Central memory CD8-positive, alpha-beta T cell (primary cell): Measurements from ENCODE around the gene HSP90AA1.

Source experiments
- ATAC-seq: fragments of 150-1000 bp; cut with Tn5 transposase; replicated peaks from 2 replicates; pipeline ENCODE4 v1.10.0; 2022; ENCODE audit warnings: mild to moderate bottlenecking, moderate FRiP score, moderate number of reproducible peaks; ENCODE audit not compliant: poor library complexity, severe bottlenecking; ENCODE audit errors: extremely low read depth
- DNase-seq, 2 donors: peaks; one replicate each; pipeline ENCODE4 v3.0.0; 2021; ENCODE audit warnings: low spot score in 2 of 2
- H3K27ac Mint-ChIP-seq: one replicate; pipeline ENCODE4 v1.8.0; 2022; ENCODE audit warnings: low read depth, mild to moderate bottlenecking, moderate library complexity, mixed read lengths
- H3K27me3 Mint-ChIP-seq: one replicate; pipeline ENCODE4 v1.8.0; 2022; ENCODE audit warnings: mixed read lengths
- H3K36me3 Mint-ChIP-seq: one replicate; pipeline ENCODE4 v1.8.0; 2022; ENCODE audit warnings: mild to moderate bottlenecking, moderate library complexity, mixed read lengths; ENCODE audit not compliant: insufficient read depth
- H3K4me1 Mint-ChIP-seq: one replicate; pipeline ENCODE4 v1.8.0; 2022; ENCODE audit warnings: mixed read lengths
- H3K4me3 Mint-ChIP-seq: one replicate; pipeline ENCODE4 v1.8.0; 2022; ENCODE audit warnings: mild to moderate bottlenecking, moderate library complexity, mixed read lengths
- H3K9me3 Mint-ChIP-seq: one replicate; pipeline ENCODE4 v1.8.0; 2022; ENCODE audit warnings: mixed read lengths

HSP90AA1 gene

DNA sequence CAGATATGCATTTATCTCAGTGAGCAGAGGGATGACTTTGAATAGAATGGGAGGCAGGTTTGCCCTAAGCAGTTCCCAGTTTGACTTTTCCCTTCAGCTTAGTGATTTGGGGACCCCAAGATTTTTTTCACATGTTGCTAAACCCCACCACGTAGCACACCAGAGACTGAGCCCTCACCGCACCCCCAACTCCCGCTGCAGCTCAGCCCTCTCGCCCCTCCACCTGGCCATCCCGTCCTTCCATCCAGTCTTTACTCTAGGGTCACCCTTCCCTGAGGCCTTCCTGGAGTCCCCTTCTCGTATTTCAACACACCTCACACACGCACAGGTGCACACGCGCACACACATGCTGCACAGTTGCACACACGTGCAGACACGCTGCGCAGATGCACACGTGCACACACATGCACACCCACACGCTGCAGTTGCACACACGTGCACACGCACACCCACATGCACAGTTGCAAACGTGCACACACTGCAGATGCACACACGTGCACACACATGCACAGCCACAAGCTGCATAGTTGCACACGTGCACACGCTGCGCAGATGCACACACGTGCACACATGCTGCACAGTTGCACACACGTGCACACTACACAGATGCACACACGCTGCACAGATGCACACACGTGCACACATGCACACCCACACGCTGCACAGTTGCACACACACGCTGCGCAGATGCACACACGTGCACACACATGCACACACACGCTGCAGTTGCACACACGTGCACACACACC, 30.0 kb downstream of the HSP90AA1 start:
- ATAC-seq (no peak), DNase-seq (no peak)
- peaks cover 18% of the 10 kb centered on the region for H3K36me3 Mint-ChIP-seq
- no peaks in the 10 kb centered on the region for H3K9me3 Mint-ChIP-seq
- peak overlapping the region; percentile 71 for H3K4me3 Mint-ChIP-seq
- peak overlapping the region; percentile 22 for H3K27ac Mint-ChIP-seq
- H3K4me1 Mint-ChIP-seq, result peaks cover 31% of the 10 kb centered on the region
- H3K27me3 Mint-ChIP-seq, result no peaks in the 10 kb centered on the region

DNA sequence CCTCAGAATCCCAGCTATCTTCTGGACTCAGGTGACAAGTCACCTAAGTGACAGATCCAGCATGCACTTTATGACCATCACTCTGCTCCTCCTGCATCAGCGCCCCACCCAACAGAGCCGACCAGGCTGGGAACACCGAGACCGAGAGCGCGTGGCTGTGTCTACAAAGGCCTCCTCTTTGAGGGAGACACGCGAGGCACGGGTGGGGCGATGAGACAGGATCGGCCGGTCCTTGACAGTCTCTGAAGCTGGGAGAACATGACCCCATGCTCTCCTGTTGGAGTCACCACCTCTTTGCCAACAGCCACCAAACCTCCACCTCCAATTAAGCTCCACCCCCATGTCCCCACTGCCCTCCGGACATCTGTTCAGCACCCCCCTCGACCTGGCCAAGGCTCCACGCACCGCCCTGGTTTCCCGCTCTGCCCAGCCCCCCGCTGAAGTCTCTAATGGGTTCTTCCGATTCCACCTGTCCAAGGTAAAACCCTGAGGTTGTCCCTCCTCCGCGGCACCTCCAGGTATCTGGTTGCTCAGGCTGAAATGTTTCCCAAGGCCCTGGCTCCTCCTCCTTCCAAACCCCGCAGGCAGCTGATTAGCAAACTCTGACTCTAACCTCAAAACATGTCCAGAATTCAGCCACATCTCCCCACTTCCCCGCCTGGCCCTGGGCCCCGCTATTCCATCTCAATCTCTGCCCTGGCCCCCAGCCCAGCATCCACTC, 31.5 kb downstream of the HSP90AA1 start:
- no peak overlapping the region for H3K4me3 Mint-ChIP-seq
- ATAC-seq (no peak), DNase-seq (no peak)
- H3K27me3 Mint-ChIP-seq, result no peaks in the 10 kb centered on the region
- peak overlapping the region; percentile 67 for H3K27ac Mint-ChIP-seq
- peaks cover 29% of the 10 kb centered on the region for H3K36me3 Mint-ChIP-seq
- H3K9me3 Mint-ChIP-seq, result no peaks in the 10 kb centered on the region
- H3K4me1 Mint-ChIP-seq, result peaks cover 31% of the 10 kb centered on the region

DNA sequence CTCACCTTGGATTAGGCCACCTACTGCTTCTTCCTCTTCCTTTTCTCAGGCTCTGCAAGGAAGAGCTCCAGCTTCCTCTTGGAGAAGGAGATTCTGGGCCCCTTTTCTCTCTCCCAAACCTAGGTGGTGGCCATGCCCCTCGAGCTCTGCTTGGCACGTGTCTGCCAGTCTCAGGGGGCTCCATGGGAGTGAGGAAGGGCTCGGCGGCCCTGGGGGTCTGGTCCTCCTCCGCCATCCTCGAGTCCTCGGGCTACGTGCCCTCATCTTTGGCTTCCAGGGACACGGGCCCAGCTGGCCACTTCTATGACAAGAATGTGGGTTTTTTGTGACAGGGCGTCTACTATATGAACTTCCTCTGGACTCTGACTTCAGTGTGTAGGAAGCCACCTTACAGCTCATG, 34.3 kb downstream of the HSP90AA1 start:
- Mint-ChIP-seq H3K4me1 (peaks cover 21% of the 10 kb centered on the region), H3K36me3 (peaks cover 47% of the 10 kb centered on the region), H3K4me3 (no peak overlapping the region), H3K9me3 (no peaks in the 10 kb centered on the region), H3K27me3 (no peaks in the 10 kb centered on the region), H3K27ac (no peak overlapping the region)
- ATAC-seq, result no peak
- no peak for DNase-seq

DNA sequence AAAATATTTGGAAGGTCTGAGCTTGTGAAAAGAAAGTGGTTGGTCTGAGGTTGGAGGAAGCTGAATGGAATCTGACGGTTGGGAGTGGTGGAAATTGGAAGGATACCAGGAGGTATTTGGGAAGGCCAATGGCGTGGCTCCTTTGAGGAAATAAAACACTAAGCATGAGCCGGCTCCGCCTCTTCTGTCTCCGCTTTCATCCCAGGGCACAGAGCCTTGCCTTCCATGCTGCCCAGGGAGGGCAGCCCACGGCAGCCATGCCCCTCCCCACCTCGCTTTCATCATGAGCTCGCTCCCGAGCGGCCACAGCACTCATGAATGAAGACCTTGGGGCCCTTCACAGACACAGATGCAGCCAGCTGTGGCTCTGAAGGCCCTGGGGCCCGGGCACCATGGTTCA, 36.2 kb downstream of the HSP90AA1 start:
- no peak overlapping the region for H3K4me3 Mint-ChIP-seq
- H3K36me3 Mint-ChIP-seq, result peaks cover 52% of the 10 kb centered on the region
- no peak overlapping the region for H3K27ac Mint-ChIP-seq
- H3K9me3 Mint-ChIP-seq, result no peaks in the 10 kb centered on the region
- H3K27me3 Mint-ChIP-seq, result no peaks in the 10 kb centered on the region
- no peak for DNase-seq
- H3K4me1 Mint-ChIP-seq, result peaks cover 2% of the 10 kb centered on the region
- no peak for ATAC-seq

DNA sequence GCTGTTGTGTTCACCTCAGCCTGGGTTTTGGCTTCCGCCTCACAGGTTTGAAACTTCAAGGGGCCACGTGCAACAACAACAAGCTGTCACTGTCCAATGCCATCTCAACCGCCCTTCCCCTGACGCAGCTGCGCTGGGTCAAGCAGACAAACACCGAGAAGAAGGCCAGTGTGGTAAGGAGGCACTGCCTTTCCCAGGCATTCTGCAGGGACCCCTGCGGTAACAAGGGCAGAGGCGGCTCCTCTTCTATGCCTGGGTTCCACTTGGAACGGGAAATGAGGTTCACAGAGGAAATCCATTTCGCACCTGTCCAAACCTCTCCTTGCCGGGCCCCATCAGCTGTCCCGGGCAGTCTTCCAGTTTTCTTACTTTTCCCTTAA, 36.8 kb downstream of the HSP90AA1 start:
- no peak overlapping the region for H3K27ac Mint-ChIP-seq

DNA sequence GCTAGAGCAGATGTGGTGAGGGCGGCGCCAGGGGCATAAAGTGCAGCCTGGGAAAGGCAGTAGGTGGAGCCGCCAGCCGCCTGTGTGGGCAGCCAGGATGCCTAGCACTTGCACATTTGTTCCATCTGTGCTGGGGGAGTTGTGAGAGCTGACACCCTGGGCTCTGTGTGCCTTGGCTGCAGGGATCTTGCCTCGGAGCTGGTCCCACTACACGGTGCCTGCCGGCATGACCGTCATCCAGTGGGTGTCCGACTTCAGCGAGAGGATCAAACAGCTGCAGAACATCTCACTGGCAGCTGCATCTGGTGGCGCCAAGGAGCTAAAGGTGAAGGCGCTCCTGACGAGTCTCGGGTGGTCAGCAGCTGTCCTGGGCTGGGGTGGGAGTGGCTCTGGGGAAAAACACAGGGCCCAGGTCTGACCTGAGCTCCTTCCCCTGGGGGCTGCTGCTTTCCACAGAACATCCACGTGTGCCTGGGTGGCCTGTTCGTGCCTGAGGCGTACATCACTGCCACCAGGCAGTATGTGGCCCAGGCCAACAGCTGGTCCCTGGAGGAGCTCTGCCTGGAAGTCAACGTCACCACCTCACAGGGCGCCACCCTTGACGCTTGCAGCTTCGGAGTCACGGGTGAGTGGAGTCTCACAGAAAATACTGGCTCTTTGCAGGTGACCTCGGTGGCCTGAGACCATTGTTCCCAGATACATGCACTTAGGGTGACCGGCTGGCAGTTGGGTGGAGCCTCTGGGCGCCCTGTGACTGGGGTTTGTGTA, 37.4 kb downstream of the HSP90AA1 start:
- Mint-ChIP-seq H3K27ac (no peak overlapping the region), H3K9me3 (no peaks in the 10 kb centered on the region), H3K4me3 (no peak overlapping the region), H3K27me3 (no peaks in the 10 kb centered on the region), H3K4me1 (no peaks in the 10 kb centered on the region), H3K36me3 (peaks cover 53% of the 10 kb centered on the region)
- ATAC-seq, result no peak
- DNase-seq, result no peak

More for the DNA sequence above, 36.8 kb downstream of the HSP90AA1 start:
- H3K27me3 Mint-ChIP-seq, result no peaks in the 10 kb centered on the region
- no peaks in the 10 kb centered on the region for H3K4me1 Mint-ChIP-seq
- ATAC-seq (no peak), DNase-seq (no peak)
- no peak overlapping the region for H3K4me3 Mint-ChIP-seq
- no peaks in the 10 kb centered on the region for H3K9me3 Mint-ChIP-seq
- H3K36me3 Mint-ChIP-seq, result peaks cover 49% of the 10 kb centered on the region

DNA sequence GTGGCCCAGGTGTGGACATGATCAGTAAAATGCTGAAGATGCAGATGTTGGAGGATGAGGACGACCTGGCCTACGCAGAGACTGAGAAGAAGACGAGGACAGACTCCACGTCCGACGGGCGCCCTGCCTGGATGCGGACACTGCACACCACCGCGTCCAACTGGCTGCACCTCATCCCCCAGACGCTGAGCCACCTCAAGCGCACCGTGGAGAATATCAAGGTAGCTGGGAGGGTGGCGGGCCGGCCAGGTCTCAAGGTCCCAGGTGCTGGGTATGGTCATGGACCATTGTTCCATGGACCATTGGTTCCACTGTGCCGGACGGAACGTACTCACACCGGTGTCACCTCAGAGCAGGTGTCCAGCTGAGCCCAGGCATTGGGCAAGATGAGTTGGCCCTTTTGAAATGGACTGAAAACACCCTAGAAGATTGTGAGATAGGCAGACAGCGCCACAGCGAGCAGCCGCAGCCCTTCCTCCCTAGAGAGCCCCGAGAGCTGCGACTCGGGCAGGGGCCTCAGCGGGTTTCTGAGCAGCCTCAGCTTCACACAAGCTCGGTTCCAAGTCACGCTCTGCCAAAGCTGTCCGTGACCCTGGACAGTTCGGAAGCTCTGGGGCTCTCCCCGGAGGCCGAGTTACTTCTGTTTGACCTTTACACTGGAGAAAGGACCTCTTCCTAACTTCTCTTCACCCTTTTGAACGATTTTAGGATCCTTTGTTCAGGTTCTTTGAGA, 38.9 kb downstream of the HSP90AA1 start:
- Mint-ChIP-seq H3K27me3 (no peaks in the 10 kb centered on the region), H3K4me3 (no peak overlapping the region), H3K36me3 (peaks cover 61% of the 10 kb centered on the region), H3K27ac (no peak overlapping the region), H3K4me1 (no peaks in the 10 kb centered on the region), H3K9me3 (no peaks in the 10 kb centered on the region)
- no peak for DNase-seq
- ATAC-seq, result no peak

DNA sequence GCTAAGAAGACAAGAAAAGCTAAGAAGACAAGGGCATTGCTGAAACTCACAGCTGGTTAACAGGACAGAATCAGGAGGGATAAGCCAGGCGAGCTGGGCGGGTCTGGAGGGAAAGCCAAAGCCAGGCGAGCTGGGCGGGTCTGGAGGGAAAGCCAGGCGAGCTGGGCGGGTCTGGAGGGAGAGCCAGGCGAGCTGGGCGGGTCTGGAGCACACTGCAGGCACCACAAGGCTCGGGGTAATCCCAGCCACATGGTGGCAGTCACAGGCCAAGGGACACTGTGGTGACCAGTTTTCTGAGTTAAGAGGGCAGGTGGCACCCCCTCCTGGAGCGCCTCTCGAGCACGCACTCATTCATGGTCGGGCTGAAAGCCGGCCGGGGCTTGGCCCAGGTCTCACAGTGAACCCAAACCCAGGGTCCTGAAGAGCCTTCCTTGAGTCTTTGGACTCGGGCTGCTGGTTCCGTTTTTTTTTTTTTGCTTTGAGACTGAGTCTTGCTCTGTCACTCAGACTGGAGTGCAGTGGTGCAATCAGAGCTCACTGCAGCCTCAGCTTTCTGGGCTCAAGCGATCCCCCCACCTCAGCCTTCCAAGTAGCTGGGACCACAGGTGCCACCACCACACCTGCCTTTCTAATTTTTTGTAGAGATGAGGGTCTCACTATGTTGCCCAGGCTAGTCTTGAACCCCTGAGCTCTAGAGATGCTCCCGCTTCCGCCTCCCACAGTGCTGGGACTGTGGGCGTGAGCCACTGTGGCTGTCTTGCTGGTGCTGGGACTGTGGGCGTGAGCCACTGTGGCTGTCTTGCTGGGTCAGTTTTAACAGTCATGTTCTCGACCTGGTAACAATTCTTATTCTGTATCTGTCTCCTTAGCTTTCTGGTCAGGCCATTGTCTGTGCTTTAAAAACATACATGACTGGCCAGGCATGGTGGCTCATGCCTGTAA, 40.2 kb downstream of the HSP90AA1 start:
- Mint-ChIP-seq H3K9me3 (no peaks in the 10 kb centered on the region), H3K4me3 (no peak overlapping the region), H3K27me3 (no peaks in the 10 kb centered on the region), H3K4me1 (no peaks in the 10 kb centered on the region), H3K36me3 (peaks cover 62% of the 10 kb centered on the region), H3K27ac (no peak overlapping the region)
- no peak for DNase-seq
- ATAC-seq, result no peak

DNA sequence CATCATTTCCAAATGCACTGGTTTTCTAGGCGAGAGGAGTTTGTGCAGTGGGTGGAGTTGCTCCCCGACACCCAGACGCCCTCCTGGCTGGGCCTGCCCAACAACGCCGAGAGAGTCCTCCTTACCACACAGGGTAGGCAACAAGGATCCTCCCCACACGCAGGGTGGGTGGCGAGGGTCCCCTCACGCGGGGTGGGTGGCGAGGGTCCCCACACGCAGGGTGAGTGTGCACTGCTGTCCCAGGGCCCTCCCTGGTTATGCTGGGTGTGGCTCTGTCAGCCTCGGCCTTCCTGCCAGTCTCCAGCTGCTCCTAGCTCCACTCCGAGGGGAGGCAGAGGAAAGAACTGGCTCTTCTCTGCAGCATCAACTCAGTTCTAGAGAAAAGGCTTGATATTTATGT, 42.3 kb downstream of the HSP90AA1 start:
- Mint-ChIP-seq H3K4me3 (no peak overlapping the region), H3K9me3 (no peaks in the 10 kb centered on the region), H3K36me3 (peaks cover 67% of the 10 kb centered on the region), H3K27me3 (no peaks in the 10 kb centered on the region), H3K4me1 (no peaks in the 10 kb centered on the region), H3K27ac (no peak overlapping the region)
- ATAC-seq (no peak), DNase-seq (no peak)

DNA sequence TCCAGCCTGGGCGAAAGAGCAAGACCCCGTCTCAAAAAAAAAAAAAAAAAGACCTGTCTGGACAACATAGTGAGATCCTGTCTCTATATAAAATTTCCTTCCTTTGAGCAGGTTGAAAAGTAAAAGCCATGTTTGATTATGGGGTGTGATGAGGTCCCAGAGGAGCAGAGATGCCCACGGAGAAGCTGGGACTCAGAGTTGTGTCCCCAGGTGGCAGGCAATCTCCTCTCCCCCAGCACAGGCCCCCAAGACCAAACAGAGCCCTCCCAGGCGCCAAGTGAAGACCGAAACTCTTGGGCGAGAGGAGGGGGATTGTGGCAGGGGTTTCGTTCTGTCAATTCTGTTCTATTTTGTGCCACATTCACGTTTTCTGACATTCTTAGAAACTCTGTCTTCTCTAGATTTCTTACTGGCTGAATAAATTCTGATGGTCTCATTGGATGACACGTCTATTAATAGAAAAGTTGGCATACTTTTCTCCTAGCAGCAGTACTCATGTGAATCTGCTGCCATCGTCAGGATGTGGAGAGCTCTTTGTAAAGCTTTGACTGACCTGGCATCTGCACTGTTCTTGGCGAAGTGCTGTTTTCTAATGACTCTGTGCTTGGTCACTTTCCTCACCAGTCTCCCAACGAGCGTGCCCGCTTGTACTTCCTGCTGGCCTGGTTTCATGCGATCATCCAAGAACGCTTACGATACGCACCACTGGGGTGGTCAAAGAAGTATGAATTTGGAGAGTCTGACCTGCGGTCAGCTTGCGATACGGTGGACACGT, 43.4 kb downstream of the HSP90AA1 start:
- Mint-ChIP-seq H3K27ac (no peak overlapping the region), H3K36me3 (peaks cover 71% of the 10 kb centered on the region), H3K27me3 (no peaks in the 10 kb centered on the region), H3K4me1 (no peaks in the 10 kb centered on the region), H3K9me3 (no peaks in the 10 kb centered on the region), H3K4me3 (no peak overlapping the region)
- no peak for DNase-seq
- ATAC-seq, result no peak

DNA sequence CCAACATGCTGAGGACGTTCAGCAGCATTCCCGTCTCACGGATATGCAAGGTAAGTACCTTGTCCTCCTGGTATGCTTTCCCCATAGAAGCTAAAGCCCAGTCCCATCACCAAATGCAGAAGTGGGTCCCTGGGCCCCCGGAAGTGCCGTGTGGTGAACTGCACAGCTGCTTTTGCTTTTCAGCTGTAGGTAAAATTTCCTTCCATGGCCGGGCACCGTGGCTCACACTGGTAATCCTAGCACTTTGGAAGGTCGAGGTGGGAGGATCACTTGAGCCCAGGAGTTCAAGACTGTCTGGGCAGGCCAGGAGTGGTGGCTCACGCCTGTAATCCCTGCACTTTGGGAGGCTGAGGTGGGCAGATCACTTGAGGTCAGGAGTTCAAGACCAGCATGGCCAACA, 44.1 kb downstream of the HSP90AA1 start:
- Mint-ChIP-seq H3K27ac (no peak overlapping the region), H3K4me1 (no peaks in the 10 kb centered on the region), H3K27me3 (no peaks in the 10 kb centered on the region), H3K9me3 (no peaks in the 10 kb centered on the region), H3K4me3 (no peak overlapping the region), H3K36me3 (peaks cover 75% of the 10 kb centered on the region)
- DNase-seq, result no peak
- no peak for ATAC-seq
